ENCODE data around the gene CCDC167. TPM values are rescaled to one million over a fixed set of nuclear protein-coding genes. Genes with fewer than 3 reads are reported as not detected.

CCDC167 gene
- total RNA-seq, 1 experiment from 2014 or later = 32.3 TPM

- BruUV-seq (replicated peaks) = no TSS peak
- intact Hi-C loops (cut with micrococcal nuclease; ENCODE audit: unreplicated experiment) = no loop called here
- Mint-ChIP-seq H3K4me3 (ENCODE audit: unreplicated experiment) (no peak overlapping the region), H3K4me1 (ENCODE audit: low read depth, unreplicated experiment) (peaks cover 14% of the 10 kb centered on the region), H3K27me3 (ENCODE audit: insufficient read depth, unreplicated experiment) (no peaks in the 10 kb centered on the region), H3K27ac (ENCODE audit: unreplicated experiment) (no peak overlapping the region), H3K9me3 (ENCODE audit: unreplicated experiment) (no peaks in the 10 kb centered on the region), H3K36me3 (ENCODE audit: insufficient read depth, unreplicated experiment) (peaks cover 8% of the 10 kb centered on the region)
- peaks cover 18% of the 10 kb centered on the region for H3K4me1 ChIP-seq
- no peaks in the 10 kb centered on the region; the same call in 1 of the 2 replicates for H3K36me3 ChIP-seq (ENCODE audit: control insufficient read depth, insufficient read depth, low read length)
- no peaks in the 10 kb centered on the region for H3K27me3 ChIP-seq (replicated peaks; ENCODE audit: control insufficient read depth, insufficient read depth, low read length)
- POLR2A ChIA-PET = no interaction called here
- CTCF ChIA-PET = no interaction called here
- H3K4me3 ChIP-seq (ENCODE audit: low read depth, low read length) = no peak overlapping the region
- no peaks in the 10 kb centered on the region for H3K9me3 ChIP-seq
- TF ChIP-seq CTCF (IDR thresholded peaks at IDR 0.05; ENCODE audit: insufficient read depth in 1 of 2, low read depth in 1 of 2, low read length in 1 of 2, severe bottlenecking in 1 of 2, unreplicated experiment in 1 of 2) = no peak
- DNase-seq = no peak
Observed at GRCh38 chr6:37496951-37497885, 2.5 kb downstream of the CCDC167 start.

GRCh38 chr6:37495244-37495934, 4.3 kb downstream of the CCDC167 start:
- Histone ChIP-seq H3K27me3 (replicated peaks; ENCODE audit: control insufficient read depth, insufficient read depth, low read length) (no peaks in the 10 kb centered on the region), H3K4me1 (peaks cover 7% of the 10 kb centered on the region; the same call in 1 of the 2 replicates), H3K4me3 (ENCODE audit: low read depth, low read length) (no peak overlapping the region), H3K36me3 (ENCODE audit: control insufficient read depth, insufficient read depth, low read length) (no peaks in the 10 kb centered on the region; the same call in 1 of the 2 replicates), H3K9me3 (no peaks in the 10 kb centered on the region)
- H3K27me3 Mint-ChIP-seq (ENCODE audit: insufficient read depth, unreplicated experiment) = no peaks in the 10 kb centered on the region
- TF ChIP-seq CTCF (IDR thresholded peaks at IDR 0.05; ENCODE audit: insufficient read depth in 1 of 2, low read depth in 1 of 2, low read length in 1 of 2, severe bottlenecking in 1 of 2, unreplicated experiment in 1 of 2) = no peak
- H3K4me1 Mint-ChIP-seq (ENCODE audit: low read depth, unreplicated experiment) = peaks cover 5% of the 10 kb centered on the region
- H3K36me3 Mint-ChIP-seq (ENCODE audit: insufficient read depth, unreplicated experiment) = peaks cover 8% of the 10 kb centered on the region
- H3K27ac Mint-ChIP-seq (ENCODE audit: unreplicated experiment) = no peak overlapping the region
- no peak overlapping the region for H3K4me3 Mint-ChIP-seq (ENCODE audit: unreplicated experiment)
- H3K9me3 Mint-ChIP-seq (ENCODE audit: unreplicated experiment) = no peaks in the 10 kb centered on the region
- intact Hi-C loops (cut with micrococcal nuclease; ENCODE audit: unreplicated experiment) = no loop called here
- no peak for DNase-seq
- BruUV-seq (replicated peaks) = no TSS peak
- POLR2A ChIA-PET = no interaction called here
- CTCF ChIA-PET = no interaction called here

- no peak for TF ChIP-seq CTCF (IDR thresholded peaks at IDR 0.05; ENCODE audit: insufficient read depth in 1 of 2, low read depth in 1 of 2, low read length in 1 of 2, severe bottlenecking in 1 of 2, unreplicated experiment in 1 of 2)
- intact Hi-C loops (cut with micrococcal nuclease; ENCODE audit: unreplicated experiment) = no loop called here
- ChIA-PET CTCF (no interaction called here), POLR2A (no interaction called here)
- no peak overlapping the region for H3K27ac Mint-ChIP-seq (ENCODE audit: unreplicated experiment)
- H3K36me3 Mint-ChIP-seq (ENCODE audit: insufficient read depth, unreplicated experiment) = peaks cover 8% of the 10 kb centered on the region
- H3K4me1 ChIP-seq = no peaks in the 10 kb centered on the region
- DNase-seq = no peak
- no TSS peak for BruUV-seq (replicated peaks)
- no peaks in the 10 kb centered on the region for H3K9me3 Mint-ChIP-seq (ENCODE audit: unreplicated experiment)
- H3K27me3 ChIP-seq (replicated peaks; ENCODE audit: control insufficient read depth, insufficient read depth, low read length) = no peaks in the 10 kb centered on the region
- H3K27me3 Mint-ChIP-seq (ENCODE audit: insufficient read depth, unreplicated experiment) = no peaks in the 10 kb centered on the region
- H3K4me3 ChIP-seq (ENCODE audit: low read depth, low read length) = no peak overlapping the region
- no peak overlapping the region for H3K4me3 Mint-ChIP-seq (ENCODE audit: unreplicated experiment)
- H3K4me1 Mint-ChIP-seq (ENCODE audit: low read depth, unreplicated experiment) = no peaks in the 10 kb centered on the region
- no peaks in the 10 kb centered on the region for H3K9me3 ChIP-seq
- no peaks in the 10 kb centered on the region; the same call in 1 of the 2 replicates for H3K36me3 ChIP-seq (ENCODE audit: control insufficient read depth, insufficient read depth, low read length)
Observed at GRCh38 chr6:37493661-37493995, 6.1 kb downstream of the CCDC167 start.

Data from Caco-2 (cell line).